ENCODE results near the gene PIR. TPM values are rescaled to one million over a fixed set of nuclear protein-coding genes. Genes with fewer than 3 reads are reported as not detected.

The PIR gene
- total and polyA plus RNA-seq, 2 donors (not counting 1 experiment from before 2014, with no cell fraction given): 0.22 TPM; not detected in 1

GRCh38 chrX:15511563-15511962 lies 18.4 kb upstream of the PIR start:
- WGBS (ENCODE audit: insufficient coverage): no CpG with 5 or more reads among the region's 1 CpG
- no peak overlapping the region for H3K9ac ChIP-seq (ENCODE audit: low read length)

GRCh38 chrX:15509845-15510244 lies 16.7 kb upstream of the PIR start:
- ChIA-PET CTCF (no interaction called here), POLR2A (no interaction called here)
- H3K4me1 Mint-ChIP-seq: no peaks in the 10 kb centered on the region
- no peaks in the 10 kb centered on the region for H3K4me1 ChIP-seq (ENCODE audit: control insufficient read depth in 2 of 2, insufficient read depth in 2 of 2, low read length in 2 of 2)
- H3K4me2 ChIP-seq (replicated peaks; ENCODE audit: low read depth, low read length, poor library complexity, severe bottlenecking): no peak overlapping the region
- no peaks in the 10 kb centered on the region for H3K9me3 Mint-ChIP-seq (ENCODE audit: insufficient read depth)
- H3K27me3 Mint-ChIP-seq: peaks cover 7% of the 10 kb centered on the region
- no peak overlapping the region for H3K4me3 Mint-ChIP-seq
- no peaks in the 10 kb centered on the region for H3K27me3 ChIP-seq (replicated peaks in 1 of 4; ENCODE audit: control extremely low read depth in 1 of 4, control insufficient read depth in 3 of 4, insufficient read depth in 4 of 4, low read length in 3 of 4)
- no peak overlapping the region for H3K27ac ChIP-seq (ENCODE audit: low read length in 2 of 2)
- DNase-seq (no peak), ATAC-seq (ENCODE audit: low read depth) (no peak)
- no peaks in the 10 kb centered on the region for H3K36me3 ChIP-seq (replicated peaks in 1 of 2; ENCODE audit: control extremely low read depth in 1 of 2, control insufficient read depth in 1 of 2, extremely low read depth in 1 of 2, insufficient read depth in 2 of 2, low read length in 1 of 2)
- H4K20me1 ChIP-seq (ENCODE audit: control insufficient read depth, insufficient read depth, low read length, poor library complexity, severe bottlenecking): no peaks in the 10 kb centered on the region
- no peaks in the 10 kb centered on the region for H3K9me3 ChIP-seq (ENCODE audit: control extremely low read depth in 1 of 3, control insufficient read depth in 2 of 3, insufficient read depth in 1 of 3, low read length in 2 of 3)
- H3K79me2 ChIP-seq (ENCODE audit: control insufficient read depth, insufficient read depth, low read length): no peaks in the 10 kb centered on the region
- H3K9ac ChIP-seq (ENCODE audit: low read length): no peak overlapping the region
- no peak overlapping the region for H2AFZ ChIP-seq (ENCODE audit: insufficient read depth, low read depth, low read length, poor library complexity, severe bottlenecking)
- TF ChIP-seq EZH2 (IDR thresholded peaks at IDR 0.05; ENCODE audit: borderline replicate concordance, insufficient read depth, low read depth, low read length, poor library complexity, severe bottlenecking): no peak
- TF ChIP-seq, protein P1, sequence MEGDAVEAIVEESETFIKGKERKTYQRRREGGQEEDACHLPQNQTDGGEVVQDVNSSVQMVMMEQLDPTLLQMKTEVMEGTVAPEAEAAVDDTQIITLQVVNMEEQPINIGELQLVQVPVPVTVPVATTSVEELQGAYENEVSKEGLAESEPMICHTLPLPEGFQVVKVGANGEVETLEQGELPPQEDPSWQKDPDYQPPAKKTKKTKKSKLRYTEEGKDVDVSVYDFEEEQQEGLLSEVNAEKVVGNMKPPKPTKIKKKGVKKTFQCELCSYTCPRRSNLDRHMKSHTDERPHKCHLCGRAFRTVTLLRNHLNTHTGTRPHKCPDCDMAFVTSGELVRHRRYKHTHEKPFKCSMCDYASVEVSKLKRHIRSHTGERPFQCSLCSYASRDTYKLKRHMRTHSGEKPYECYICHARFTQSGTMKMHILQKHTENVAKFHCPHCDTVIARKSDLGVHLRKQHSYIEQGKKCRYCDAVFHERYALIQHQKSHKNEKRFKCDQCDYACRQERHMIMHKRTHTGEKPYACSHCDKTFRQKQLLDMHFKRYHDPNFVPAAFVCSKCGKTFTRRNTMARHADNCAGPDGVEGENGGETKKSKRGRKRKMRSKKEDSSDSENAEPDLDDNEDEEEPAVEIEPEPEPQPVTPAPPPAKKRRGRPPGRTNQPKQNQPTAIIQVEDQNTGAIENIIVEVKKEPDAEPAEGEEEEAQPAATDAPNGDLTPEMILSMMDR (IDR thresholded peaks at IDR 0.05): no peak
- no peak overlapping the region for H3K27ac Mint-ChIP-seq
- intact Hi-C loops (cut with micrococcal nuclease): no loop called here
- no peak overlapping the region for H3K4me3 ChIP-seq (ENCODE audit: control extremely low read depth in 1 of 5, extremely low read depth in 1 of 5, insufficient read depth in 1 of 5, low read depth in 2 of 5, low read length in 4 of 5)

More at GRCh38 chrX:15511563-15511962, 18.4 kb upstream of the PIR start:
- CTCF ChIA-PET: no interaction called here
- DNase-seq: no peak
- no peaks in the 10 kb centered on the region for H3K27me3 ChIP-seq (replicated peaks in 1 of 4; ENCODE audit: control extremely low read depth in 1 of 4, control insufficient read depth in 3 of 4, insufficient read depth in 4 of 4, low read length in 3 of 4)
- no peak overlapping the region for H3K27ac ChIP-seq (ENCODE audit: low read length in 2 of 2)
- ATAC-seq (ENCODE audit: low read depth): no peak
- no peak overlapping the region for H3K4me3 ChIP-seq (ENCODE audit: control extremely low read depth in 1 of 5, extremely low read depth in 1 of 5, insufficient read depth in 1 of 5, low read depth in 2 of 5, low read length in 4 of 5)
- intact Hi-C loops (cut with micrococcal nuclease): no loop called here
- H3K79me2 ChIP-seq (ENCODE audit: control insufficient read depth, insufficient read depth, low read length): no peaks in the 10 kb centered on the region
- TF ChIP-seq EZH2 (IDR thresholded peaks at IDR 0.05; ENCODE audit: borderline replicate concordance, insufficient read depth, low read depth, low read length, poor library complexity, severe bottlenecking): no peak
- TF ChIP-seq, protein P1 (IDR thresholded peaks at IDR 0.05): no peak
- Mint-ChIP-seq H3K4me1 (no peaks in the 10 kb centered on the region), H3K4me3 (no peak overlapping the region), H3K27me3 (peaks cover 11% of the 10 kb centered on the region), H3K27ac (no peak overlapping the region), H3K9me3 (ENCODE audit: insufficient read depth) (no peaks in the 10 kb centered on the region)
- no peaks in the 10 kb centered on the region for H3K36me3 ChIP-seq (replicated peaks in 1 of 2; ENCODE audit: control extremely low read depth in 1 of 2, control insufficient read depth in 1 of 2, extremely low read depth in 1 of 2, insufficient read depth in 2 of 2, low read length in 1 of 2)
- no peaks in the 10 kb centered on the region for H3K9me3 ChIP-seq (ENCODE audit: control extremely low read depth in 1 of 3, control insufficient read depth in 2 of 3, insufficient read depth in 1 of 3, low read length in 2 of 3)
- H3K4me2 ChIP-seq (replicated peaks; ENCODE audit: low read depth, low read length, poor library complexity, severe bottlenecking): no peak overlapping the region
- no peaks in the 10 kb centered on the region for H3K4me1 ChIP-seq (ENCODE audit: control insufficient read depth in 2 of 2, insufficient read depth in 2 of 2, low read length in 2 of 2)
- POLR2A ChIA-PET: no interaction called here
- no peak overlapping the region for H2AFZ ChIP-seq (ENCODE audit: insufficient read depth, low read depth, low read length, poor library complexity, severe bottlenecking)
- H4K20me1 ChIP-seq (ENCODE audit: control insufficient read depth, insufficient read depth, low read length, poor library complexity, severe bottlenecking): no peaks in the 10 kb centered on the region
